ENCODE measurements around the gene KLF2. TPM values are rescaled to one million over a fixed set of nuclear protein-coding genes. Genes with fewer than 3 reads are reported as not detected.

KLF2 gene
- total RNA-seq, 2 donors from 2014 or later, result 19.8 to 24.4 TPM

DNA sequence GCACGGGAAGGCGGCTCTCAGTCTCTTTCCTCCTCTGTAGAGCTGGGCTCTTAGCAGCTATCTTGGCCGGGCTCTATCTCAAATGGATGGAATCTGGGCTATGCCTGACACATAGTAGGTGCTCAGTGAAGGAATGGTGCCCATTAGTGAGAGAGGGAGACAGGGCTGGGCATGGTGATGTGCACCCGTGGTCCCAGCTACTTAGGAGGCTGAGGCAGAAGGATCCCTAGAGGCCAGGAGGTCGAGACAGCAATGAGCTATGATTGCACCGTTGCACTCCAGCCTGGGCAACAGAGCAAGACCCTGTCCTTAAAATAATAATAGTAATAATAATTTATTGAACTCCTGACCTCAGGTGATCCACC lies 14.7 kb downstream of the KLF2 start:
- intact Hi-C loops (cut with DNase I), result no loop called here
- 94% methylated on average over 6 of the region's 6 CpGs for whole genome bisulfite sequencing
- H3K4me3 ChIP-seq, result no peak overlapping the region
- DNase-seq (ENCODE audit: low spot score), result no peak
- H3K36me3 ChIP-seq, result no peaks in the 10 kb centered on the region
- H3K4me1 ChIP-seq (replicated peaks), result no peaks in the 10 kb centered on the region
- H3K9me3 ChIP-seq, result no peaks in the 10 kb centered on the region
- H3K27ac ChIP-seq, result no peak overlapping the region
- no peak for TF ChIP-seq POLR2AphosphoS5 (IDR thresholded peaks at IDR 0.05)
- no peak for TF ChIP-seq CTCF (IDR thresholded peaks at IDR 0.05)
- no peak for TF ChIP-seq POLR2A (IDR thresholded peaks at IDR 0.05)
- no peaks in the 10 kb centered on the region for H3K27me3 ChIP-seq (replicated peaks; ENCODE audit: insufficient read depth)

DNA sequence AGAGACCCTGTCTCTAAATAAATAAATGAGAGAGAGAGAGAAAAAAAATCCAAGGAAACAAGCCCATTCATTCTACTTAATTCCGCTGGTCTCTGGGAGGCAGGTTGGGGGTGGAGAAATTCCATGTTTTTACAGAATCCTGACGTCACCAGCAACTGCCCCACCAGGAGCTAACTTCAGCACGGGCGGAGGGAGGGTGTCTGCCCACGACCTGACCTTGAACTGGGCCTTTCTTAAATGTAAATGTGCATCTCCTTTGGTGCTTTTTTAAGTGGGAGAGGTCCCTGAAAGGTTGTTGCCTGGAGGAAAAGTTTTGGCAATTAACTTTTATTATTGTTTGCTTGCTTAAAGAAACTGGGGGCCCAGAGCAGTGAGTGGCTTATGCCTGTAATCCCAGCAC lies 15.5 kb downstream of the KLF2 start:
- intact Hi-C loops (cut with DNase I), result no loop called here
- WGBS, result 70% methylated on average over 5 of the region's 5 CpGs
- Histone ChIP-seq H3K27ac (no peak overlapping the region), H3K9me3 (no peaks in the 10 kb centered on the region), H3K4me1 (replicated peaks) (no peaks in the 10 kb centered on the region), H3K27me3 (replicated peaks; ENCODE audit: insufficient read depth) (no peaks in the 10 kb centered on the region), H3K36me3 (no peaks in the 10 kb centered on the region), H3K4me3 (no peak overlapping the region)
- no peak for TF ChIP-seq CTCF (IDR thresholded peaks at IDR 0.05)
- no peak for TF ChIP-seq POLR2AphosphoS5 (IDR thresholded peaks at IDR 0.05)
- TF ChIP-seq POLR2A (IDR thresholded peaks at IDR 0.05), result no peak
- DNase-seq (ENCODE audit: low spot score), result no peak

GRCh38 chr19:16340654-16341053 lies 16.0 kb downstream of the KLF2 start:
- H3K4me3 ChIP-seq, result no peak overlapping the region
- DNase-seq (ENCODE audit: low spot score), result no peak
- no peaks in the 10 kb centered on the region for H3K36me3 ChIP-seq
- intact Hi-C loops (cut with DNase I), result no loop called here
- no peaks in the 10 kb centered on the region for H3K9me3 ChIP-seq
- 95% methylated on average over 3 of the region's 3 CpGs for WGBS
- H3K27ac ChIP-seq, result no peak overlapping the region
- H3K4me1 ChIP-seq (replicated peaks), result no peaks in the 10 kb centered on the region
- H3K27me3 ChIP-seq (replicated peaks; ENCODE audit: insufficient read depth), result no peaks in the 10 kb centered on the region
- TF ChIP-seq CTCF (IDR thresholded peaks at IDR 0.05) (no peak), POLR2A (IDR thresholded peaks at IDR 0.05) (no peak), POLR2AphosphoS5 (IDR thresholded peaks at IDR 0.05) (no peak)

GRCh38 chr19:16342002-16342715 lies 17.5 kb downstream of the KLF2 start:
- intact Hi-C loops (cut with DNase I), result no loop called here

More at GRCh38 chr19:16342002-16342715, 17.5 kb downstream of the KLF2 start:
- peak; percentile 38 for DNase-seq (ENCODE audit: low spot score)
- peak overlapping the region; percentile 43 to 48 for H3K27ac ChIP-seq
- TF ChIP-seq POLR2AphosphoS5 (IDR thresholded peaks at IDR 0.05) (peak; percentile 70), POLR2A (IDR thresholded peaks at IDR 0.05) (no peak), CTCF (IDR thresholded peaks at IDR 0.05) (no peak)
- 29% methylated on average over 10 of the region's 10 CpGs for WGBS
- H3K36me3 ChIP-seq, result no peaks in the 10 kb centered on the region
- H3K9me3 ChIP-seq, result no peaks in the 10 kb centered on the region
- no peak overlapping the region for H3K4me3 ChIP-seq
- no peaks in the 10 kb centered on the region for H3K27me3 ChIP-seq (replicated peaks; ENCODE audit: insufficient read depth)
- no peaks in the 10 kb centered on the region for H3K4me1 ChIP-seq (replicated peaks)
